ENCODE measurements around the gene SURF4.

SURF4 gene

DNA sequence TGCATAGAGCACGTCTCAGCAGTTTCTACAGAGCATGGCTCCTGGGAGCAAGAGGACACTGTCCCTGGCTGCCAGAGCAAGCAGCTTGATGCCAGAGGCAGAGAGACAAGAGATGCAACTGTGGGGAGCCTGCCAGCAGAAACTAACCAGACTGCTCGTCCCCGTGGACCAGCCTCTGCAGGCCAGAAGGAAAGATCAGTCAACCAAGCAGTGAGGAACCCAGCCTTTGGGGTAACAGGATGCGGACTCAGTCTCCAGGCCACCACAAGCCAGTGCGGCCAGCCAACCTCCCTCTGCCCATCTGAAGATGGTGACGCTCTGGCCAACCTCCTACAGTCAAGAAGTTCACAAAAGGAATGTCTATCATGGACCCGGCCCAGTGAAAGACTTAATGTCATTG is 3.7 kb downstream of the SURF4 start:
- no peak for DNase-seq

DNA sequence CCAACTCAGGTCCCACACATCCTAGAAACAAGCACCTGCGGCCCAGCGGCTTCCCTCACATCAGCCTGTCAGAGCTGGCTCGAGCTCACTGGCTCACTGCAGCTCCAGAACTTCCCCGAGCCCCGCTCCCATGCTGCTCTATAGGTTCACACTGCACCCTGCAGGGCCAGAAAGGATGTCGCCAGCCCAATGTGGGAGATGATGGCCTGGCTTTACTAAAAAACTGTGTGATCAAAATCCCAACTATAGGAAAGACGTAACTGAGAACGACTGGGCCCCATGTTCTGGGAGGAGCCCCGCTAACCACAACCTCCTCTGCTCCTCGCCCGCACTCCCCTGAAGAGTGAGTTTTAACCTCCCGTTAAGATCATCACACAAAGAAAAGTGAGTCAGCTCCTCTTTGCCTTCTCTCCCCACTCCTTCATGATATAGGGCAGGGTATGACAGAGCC is 4.6 kb downstream of the SURF4 start:
- DNase-seq = peak; percentile 88

DNA sequence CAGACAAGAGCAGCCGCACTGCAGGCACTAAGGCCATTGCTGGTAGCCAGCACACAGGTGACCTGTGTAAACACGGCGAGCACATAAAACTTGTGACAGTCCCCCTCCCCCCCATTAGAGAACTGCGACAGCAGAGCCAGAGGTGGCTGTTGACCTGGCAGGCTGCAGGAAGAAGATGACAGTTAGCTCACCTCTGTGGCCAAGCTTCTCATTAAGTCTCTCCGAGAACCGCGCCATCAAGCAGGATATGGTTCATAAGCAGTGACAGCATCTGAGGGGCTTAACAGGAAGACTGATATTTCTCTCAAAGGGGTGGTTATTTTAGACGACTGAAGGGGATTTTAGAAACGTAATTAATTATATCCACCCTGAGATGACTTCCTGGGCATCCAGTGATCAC is 5.2 kb downstream of the SURF4 start:
- no peak for DNase-seq

DNA sequence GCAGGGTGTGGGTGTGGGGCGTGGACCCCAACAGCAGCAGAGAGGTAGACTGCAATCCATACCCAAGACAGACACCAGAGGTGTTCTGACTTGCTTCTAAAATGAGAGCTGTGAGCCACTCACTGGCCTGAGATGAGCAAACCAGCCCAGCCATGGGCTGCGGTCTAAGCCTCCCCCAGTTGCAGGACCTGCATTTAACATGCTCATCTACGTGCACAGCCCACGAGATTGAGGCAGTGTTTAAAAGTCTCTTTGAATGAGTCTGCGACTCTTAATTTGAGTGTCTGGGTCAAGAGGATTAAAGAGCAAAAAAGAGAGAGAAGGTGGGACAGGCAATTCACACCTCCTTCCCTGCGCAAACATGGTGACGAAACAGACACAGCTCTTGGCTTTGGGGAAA is 5.9 kb downstream of the SURF4 start:
- DNase-seq = no peak

DNA sequence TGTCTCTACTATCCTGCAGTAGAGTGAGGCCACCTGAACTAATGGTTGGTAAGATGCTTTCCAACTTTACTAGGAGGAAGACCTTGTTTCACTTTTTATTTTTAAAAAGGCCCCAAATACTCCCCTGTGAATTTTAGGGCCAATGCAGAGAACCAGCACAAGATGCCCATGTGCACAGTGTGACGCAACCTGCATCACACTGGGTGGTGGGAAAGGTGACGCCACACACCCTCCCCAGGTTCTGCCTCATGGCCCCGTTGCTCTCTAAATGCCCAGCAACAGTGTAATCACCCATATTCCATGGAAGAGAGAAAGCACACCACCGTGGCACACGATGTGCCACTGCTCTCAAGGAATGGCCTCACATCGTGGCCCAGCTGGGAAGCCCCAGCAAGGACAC is 6.4 kb downstream of the SURF4 start:
- no peak for DNase-seq

DNA sequence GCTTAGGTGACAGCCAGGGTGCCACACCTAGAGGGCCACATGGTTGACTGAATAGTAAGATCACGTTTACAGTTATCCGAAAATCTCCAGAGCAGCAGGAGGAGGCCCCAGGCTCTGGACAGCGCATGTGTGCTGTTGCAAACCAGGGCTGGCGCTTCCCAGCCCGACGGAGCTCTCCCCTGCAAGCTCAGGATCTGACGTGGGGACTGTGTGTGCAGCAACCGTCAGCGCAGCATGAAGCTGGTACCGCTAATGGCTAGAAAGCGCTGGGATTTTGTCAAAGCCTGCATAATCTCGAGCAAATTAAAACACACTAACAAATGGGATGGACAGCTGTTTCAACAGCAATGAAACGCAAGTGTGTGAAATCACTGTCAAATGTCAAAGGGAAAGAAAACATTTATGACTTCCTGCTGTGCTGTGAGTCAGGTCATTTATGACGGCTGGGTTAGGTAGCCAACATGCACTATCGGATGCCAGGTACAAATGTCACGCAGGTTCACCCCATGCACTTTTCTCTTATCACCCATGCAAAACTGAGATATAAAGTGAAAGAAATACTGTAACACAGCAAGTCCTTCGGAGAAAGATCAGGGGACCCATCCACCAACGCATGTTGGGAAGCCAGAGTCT is 7.5 kb downstream of the SURF4 start:
- no peak for DNase-seq

DNA sequence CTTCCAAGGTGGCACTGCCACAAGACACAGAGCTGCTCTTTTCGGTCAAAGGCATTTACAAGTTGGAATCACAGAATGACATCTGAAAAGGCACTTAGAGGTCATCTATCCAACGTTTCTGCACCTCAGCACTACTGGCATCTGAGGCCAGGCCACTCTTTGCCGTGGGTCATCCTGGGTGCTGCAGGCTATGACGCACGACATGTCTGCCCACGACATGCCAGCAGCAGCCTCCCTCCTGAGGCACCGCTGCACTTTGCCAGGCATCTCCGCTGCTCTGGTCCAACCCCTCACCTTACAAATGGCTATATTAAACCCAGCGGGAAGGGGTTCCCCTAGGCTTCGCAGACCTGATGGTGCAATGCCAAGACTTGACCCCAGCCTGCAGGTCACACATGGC is 8.1 kb downstream of the SURF4 start:
- DNase-seq = no peak

DNA sequence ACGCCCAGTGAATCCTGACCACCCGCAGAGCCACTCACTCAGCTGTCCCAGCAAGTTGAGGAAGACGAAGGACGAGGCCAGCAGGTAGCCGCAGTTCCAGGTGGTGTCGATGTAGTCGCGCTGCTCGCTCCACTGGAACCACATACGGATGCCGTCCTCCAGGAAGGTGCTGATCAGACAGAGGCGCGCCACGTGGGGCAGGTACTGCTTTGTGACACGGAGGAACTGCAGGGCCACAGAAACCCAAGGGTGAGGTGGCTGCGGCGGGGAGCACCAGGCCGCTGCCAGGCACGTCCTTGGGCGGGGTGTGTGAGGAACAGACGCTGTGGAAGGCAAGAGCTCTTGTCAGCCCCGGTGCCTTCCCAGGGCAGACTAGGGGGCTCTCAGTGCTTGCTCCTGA is 8.6 kb downstream of the SURF4 start:
- no peak for DNase-seq

DNA sequence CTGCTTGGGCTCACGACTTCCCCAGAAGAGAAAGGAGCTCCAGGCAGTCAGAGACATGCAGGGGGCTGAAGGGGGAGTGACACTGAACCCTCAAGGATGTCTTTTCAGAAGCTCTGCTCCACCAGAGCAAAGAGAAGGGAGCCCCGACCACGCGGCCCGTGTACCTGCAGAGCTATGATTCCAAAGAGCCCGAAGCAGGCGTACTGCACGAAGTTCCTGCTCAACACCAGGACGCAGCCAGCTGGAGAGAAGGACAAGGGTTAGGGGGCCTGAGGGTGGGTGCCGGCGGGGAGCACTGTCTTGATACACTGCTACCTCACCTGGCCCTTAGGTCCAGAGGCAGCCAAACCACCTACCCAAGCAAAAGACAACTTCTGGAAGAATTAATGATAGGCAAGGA is 9.4 kb downstream of the SURF4 start:
- no peak for DNase-seq

DNA sequence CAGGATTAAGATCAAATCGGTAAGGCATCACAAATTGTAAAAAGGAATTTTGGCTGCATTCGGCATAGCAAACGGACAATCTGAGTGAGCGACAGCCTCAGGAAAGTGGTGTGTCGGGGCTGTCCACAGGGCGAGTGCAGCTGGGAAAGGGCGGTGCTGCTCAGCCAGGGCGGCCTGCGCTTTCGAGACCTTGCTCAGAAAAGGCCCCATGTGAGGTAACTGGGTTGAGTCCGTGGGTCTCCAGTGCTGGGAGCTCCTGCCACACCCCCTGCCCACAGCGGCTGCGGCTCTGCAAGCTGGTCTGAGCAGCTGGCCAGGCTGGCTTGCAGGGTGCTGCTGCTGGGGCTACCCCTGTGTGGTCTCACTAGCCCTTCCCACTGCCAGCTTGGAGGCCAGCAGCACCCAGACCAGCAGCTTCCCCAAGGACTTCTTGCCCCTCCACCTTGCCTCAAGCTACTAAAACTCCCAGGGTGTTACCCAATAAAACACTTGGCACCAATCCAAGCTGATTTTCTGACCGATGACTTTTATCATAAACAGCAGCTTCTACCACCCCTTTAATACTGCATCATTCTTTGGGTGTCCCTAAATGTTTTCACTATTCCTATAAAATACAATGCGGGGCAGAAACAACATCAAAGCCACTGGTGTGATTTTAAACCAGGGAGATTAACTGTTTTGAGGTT is 13.4 kb downstream of the SURF4 start:
- no peak for DNase-seq

DNA sequence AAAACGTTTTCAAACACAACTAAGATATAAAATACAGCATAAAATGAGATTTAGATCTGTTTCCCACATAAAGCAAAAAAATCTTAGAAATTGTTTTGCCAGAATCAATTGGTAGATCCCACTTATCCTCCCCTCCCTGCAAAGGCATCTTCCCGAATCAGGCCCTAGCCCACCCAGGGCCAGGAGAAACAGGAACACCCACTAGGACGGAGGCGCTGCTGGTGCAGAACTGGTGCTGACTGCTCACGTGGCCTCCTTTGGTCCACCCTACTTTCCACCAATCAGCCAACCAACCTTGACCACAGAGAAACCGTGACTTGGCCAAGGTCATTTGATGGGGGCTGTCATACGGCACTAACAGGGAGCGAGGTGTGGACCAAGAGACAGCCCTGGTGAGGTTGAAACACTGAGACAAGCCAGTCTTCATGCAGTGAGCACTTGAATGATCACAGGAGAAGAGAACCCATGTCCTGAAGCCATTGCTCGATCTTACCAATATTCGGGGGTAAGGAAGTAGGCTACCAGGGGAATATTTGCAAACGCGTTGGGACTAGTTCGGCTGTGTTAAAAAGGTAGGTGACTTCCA is 14.3 kb downstream of the SURF4 start:
- DNase-seq = no peak

DNA sequence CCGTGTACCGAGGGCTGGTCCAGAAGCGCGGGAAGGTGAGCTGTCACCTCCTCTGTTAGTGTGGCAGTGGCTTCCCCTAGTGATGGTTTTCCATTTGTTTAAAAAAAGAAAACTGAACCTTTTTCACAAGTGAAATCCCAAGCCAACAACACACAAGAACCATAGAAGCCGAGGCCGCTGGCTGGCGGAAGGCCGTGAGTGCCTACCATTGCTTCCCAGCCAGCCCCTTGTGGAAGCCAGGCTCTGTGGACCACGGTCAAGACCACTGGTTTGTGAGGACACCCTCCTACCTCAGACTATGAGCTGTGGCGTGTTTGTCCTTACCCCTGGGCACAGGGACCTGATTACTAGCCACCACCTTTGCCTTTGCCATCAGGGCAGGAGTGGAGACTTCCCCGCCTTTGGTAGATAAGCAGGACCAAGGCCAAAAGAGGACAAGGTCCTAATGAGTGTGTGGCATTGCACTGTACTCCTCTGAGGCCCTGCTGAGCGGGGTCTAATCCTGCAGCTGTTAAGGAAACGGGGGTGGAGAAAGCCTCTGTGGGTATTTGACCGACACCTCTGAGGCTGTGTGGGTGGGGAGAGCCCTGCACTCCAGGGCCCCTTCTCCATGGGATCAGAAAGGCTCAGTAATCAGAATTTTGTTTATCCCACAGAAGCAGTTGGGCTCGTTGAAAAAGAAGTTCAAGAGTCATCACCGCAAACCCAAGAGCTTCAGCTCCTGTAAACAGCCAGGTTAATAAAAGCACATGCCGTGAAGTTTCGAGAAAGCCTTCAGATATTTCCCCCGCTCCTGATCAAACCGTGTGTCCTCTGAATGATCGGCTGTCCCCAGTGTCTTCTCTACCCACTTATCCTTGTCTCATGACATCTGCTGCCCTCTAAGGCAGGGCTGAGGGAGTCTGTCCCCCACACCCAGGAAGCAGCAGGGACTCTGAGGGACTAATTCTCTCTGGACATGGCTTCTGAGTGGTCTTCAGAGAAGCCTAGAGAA is 15.2 kb downstream of the SURF4 start:
- DNase-seq = no peak

DNA sequence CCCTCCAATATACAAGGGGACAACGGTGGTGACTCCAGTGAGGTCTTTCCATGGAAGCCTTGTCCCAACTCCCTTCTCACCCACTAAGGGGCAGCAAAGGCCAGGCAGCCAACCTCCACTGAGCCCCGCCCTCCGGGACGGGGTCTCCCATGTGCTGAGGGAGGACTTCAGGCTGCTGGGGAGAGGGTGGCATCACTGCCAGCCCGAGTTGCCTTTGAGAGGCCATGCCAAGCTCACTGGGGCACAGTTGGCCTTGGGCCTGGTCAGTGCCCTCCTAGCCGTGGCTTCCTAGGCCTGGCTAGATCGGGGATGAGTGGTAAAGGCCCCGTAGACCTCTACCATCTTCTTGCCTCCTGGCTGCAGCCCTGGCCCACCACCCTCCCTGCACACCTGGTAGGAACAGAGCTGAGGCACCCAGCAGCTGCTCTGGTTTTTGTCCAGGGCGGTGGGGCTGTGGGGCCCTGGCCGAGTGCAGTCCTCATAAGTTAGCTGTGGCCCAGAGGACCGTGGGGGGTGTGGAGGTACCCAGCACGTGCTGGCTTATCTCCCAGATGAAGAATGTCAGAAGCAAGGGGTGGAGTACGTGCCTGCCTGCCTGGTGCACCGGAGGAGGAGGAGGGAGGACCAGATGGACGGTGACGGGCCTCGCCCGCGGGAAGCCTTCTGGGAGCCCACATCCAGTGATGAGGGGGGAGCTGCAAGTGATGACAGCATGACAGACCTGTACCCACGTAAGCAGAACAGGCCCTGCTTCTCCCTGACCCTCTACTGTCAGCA is 16.3 kb downstream of the SURF4 start:
- no peak for DNase-seq

DNA sequence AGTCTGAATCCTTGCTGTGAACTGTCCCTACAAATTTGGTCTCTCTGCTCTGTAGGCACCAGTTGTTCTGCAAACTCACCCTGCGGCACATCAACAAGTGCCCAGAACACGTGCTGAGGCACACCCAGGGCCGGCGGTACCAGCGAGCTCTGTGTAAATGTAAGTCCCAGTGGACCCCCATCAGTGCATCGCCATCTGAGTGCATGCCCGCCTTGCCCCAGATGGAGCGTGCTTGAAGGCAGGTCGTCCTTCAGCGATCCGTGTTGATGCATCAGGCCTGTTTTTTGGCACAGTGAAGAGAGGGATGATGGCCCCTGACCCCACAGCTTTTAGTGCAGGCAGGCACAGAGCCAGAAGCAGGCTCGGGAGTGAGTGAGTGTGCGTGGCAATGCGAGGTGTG is 18.2 kb downstream of the SURF4 start:
- DNase-seq = no peak

DNA sequence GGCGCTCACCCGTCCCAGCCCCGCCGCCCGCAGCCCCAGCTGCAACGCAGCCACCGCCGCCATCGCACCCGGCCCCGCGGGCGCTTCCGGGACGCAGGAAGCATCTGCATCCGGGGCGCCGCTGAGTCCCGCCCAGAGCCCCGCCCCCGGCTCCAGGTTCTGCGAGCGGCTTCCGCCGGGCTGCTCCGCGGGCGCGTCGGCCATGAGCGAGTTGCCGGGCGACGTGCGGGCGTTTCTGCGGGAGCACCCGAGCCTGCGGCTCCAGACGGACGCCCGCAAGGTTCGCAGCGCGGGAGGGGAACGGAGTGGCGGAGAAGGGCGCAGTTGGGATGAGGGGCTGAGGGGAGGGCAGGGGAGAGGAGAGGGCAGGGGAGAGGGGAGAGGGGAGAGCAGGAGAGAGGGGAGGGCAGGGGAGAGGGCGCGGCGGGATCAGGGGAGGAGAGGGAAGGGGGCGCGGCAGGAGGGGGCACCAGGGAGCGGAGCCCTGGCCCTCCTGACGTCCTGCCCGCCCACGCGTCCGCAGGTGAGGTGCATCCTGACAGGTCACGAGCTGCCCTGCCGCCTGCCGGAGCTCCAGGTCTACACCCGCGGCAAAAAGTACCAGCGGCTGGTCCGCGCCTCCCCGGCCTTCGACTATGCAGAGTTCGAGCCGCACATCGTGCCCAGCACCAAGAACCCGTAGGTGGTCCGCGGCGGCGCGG is 19.3 kb downstream of the SURF4 start, which contains the start of the genes SURF1 and SURF2:
Gene SURF1 (minus strand): TSS at position 97 of the 701 bp plus-strand sequence. CDS start 34 bp downstream, at position 63.
Gene SURF2 (plus strand): TSS at position 160 of the 701 bp plus-strand sequence. CDS start 43 bp downstream, at position 203.
- DNase-seq = peak; percentile 89

DNA sequence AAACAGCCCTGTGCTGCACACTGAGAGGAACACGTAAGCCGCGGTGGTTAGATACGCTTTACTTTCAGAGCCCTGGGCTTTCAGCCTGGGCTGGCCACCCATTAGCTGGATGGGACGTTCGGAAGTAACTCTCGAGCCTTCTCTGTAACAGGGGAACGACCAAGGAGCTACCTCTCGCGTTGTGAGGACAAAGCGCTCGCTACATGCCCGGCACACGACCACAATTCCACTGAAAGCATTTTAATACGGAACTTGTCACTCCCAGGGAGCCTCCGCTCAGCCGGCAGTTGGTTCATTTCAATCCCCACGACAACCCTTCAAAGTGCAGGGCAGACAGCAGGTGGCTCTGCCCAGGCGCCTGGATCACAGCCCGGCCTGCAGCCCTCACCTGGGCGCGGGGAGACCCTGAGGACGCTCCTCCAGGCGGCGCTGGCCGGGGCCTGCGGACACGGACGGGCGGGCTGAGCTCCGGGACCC is 19.9 kb downstream of the SURF4 start:
- no peak for DNase-seq

DNA sequence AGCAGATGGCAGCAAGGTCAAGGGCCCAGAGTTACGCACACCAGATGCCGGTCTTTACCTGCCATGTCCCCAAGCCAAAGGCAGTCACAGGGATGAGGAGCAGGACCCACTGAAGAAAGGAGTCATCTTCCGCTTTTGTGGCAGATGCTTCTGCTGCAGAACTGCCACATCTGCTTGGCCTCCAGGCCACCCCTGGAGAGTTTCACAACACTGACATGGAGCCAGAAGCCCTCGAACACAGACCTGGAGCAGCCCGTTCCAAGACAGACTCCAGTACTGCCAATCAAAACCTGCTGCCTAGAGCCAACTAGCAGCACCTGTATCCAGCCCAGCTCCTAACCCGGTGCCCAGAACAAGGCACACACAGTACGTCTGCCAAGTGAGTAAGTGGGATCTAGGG is 21.1 kb downstream of the SURF4 start:
- DNase-seq = no peak

DNA sequence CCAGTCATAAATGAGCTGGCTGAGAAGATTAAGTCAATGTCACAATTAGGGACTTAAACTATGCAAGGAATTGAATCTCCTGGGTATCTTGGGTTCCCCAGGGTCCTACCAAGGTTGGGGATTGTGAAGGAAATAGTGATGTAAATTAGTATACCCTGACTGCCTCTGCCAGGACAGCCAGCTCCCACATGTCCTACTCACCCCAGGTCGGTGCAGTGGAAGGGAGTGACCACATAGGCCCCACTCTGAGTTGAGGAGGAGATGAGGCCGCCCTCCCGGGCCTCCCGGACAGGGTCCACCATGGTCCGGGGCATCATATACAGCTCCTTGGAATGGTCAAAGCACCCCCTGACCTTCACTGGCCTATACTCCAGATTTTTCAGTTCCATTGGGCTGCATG is 22.3 kb downstream of the SURF4 start:
- DNase-seq = no peak

DNA sequence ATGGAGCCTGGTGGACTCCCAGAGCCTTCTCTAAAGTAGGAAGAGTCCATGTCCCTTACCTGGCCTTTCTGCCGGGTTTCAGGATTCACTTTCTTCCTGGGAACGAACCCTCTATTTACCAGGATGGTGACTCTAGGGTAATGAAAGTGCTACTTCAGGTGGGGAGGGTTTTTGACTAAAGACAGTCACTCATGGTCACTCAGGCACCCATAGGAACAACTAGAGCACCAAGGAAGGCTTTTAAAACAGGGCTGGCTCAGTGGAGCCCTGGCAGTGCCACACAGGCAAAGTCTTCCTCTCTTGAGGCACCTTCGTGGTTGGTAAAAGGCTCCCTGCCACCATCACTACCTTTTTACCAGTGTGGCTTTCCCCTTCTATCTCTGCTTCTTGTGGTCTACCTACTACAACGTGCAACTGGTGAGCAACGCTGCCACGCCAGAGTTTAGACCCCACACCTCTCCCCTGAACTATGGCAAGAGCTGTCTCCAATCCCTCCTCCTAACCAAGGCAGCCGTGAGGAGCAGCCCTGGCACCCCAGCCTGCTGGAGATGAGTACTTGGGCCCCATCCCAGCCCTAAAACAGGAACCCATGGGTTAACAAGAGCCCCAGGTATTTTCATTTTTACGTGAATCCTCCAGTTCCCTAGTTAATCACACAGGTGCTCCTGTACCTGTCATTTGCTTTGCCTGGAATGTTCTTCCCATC is 23.1 kb downstream of the SURF4 start:
- DNase-seq = no peak

DNA sequence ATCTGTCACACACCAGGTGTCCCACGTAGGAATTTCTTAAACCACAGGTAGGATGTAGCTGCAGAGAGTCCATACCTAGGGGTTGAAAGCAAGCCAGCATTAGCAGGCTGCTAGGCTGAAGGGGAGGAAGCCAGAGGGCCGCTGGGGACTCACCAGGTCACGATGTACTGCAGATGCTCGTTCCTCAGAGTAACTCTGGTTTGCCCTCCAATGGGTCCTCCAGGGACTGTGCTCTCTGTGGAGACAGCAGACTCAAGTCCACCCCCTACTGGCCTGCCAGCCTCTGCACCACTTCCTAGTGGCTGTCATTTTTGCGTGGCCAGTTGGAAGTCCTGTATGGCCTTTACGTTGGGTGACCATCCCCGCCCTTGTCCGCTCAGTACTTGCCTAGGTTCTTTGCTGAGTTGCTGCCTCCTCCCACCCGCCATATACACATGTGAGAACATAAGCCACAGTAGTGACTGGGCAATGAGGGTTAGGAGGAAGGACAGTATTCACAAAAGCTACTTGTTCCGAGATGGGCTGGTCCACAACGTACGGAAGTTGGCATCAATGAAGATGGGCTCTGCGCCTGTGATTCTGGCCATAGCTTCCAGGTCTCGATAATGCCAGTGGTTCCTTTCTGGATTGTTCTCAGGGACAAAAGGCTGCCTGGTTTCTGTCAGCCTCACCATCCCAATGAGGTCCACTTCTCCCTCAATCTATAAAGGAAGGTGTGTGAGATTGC is 23.8 kb downstream of the SURF4 start:
- DNase-seq = peak; percentile 59

All from stimulated activated CD4-positive, alpha-beta T cell treated with anti-CD3 and anti-CD28 coated beads, Interleukin-1b, Interleukin-23, amount 100 ng/mL, for 48 hours (primary cell).